ENCODE results near the gene PTPRN2. TPM values are rescaled to one million over a fixed set of nuclear protein-coding genes. Genes with fewer than 3 reads are reported as not detected.

Gene PTPRN2
- total and polyA plus RNA-seq, 7 donors, result 0.47 to 0.82 (median 0.51) TPM

GRCh38 chr7:158033196-158033595 lies 554.4 kb downstream of the PTPRN2 start:
- Histone ChIP-seq H3K27me3 (ENCODE audit: insufficient read depth in 3 of 3, low read length in 2 of 3) (peaks cover 0 to 2% (median 0%) of the 10 kb centered on the region in 3 donors), H3K4me1 (no peaks in the 10 kb centered on the region), H3K4me3 (no peak overlapping the region), H3K27ac (no peak overlapping the region), H3K36me3 (ENCODE audit: insufficient read depth in 1 of 2, low read depth in 1 of 2) (no peaks in the 10 kb centered on the region), H3K9me3 (no peaks in the 10 kb centered on the region)
- intact Hi-C loops (cut with DNase I), result no loop called here
- no peak for TF ChIP-seq CTCF (IDR thresholded peaks at IDR 0.05)
- DNase-seq (no peak), ATAC-seq (no peak)
- WGBS, 3 donors, result 85 to 89% (median 87%) methylated on average over 8 of the region's 8 CpGs

- Histone ChIP-seq H3K4me1 (no peaks in the 10 kb centered on the region), H3K27me3 (ENCODE audit: insufficient read depth in 3 of 3, low read length in 2 of 3) (peaks cover 0 to 2% (median 0%) of the 10 kb centered on the region in 3 donors), H3K36me3 (ENCODE audit: insufficient read depth in 1 of 2, low read depth in 1 of 2) (no peaks in the 10 kb centered on the region), H3K4me3 (no peak overlapping the region), H3K27ac (no peak overlapping the region), H3K9me3 (no peaks in the 10 kb centered on the region)
- WGBS, 3 donors, result 80 to 84% (median 80%) methylated on average over 11 of the region's 11 CpGs
- intact Hi-C loops (cut with DNase I), result no loop called here
- ATAC-seq (no peak), DNase-seq (no peak)
- TF ChIP-seq CTCF (IDR thresholded peaks at IDR 0.05), result no peak
Measured at GRCh38 chr7:158032561-158033115, 555.0 kb downstream of the PTPRN2 start.

- no peak for TF ChIP-seq CTCF (IDR thresholded peaks at IDR 0.05)
- intact Hi-C loops (cut with DNase I), result no loop called here
- H3K27me3 ChIP-seq (ENCODE audit: insufficient read depth in 3 of 3, low read length in 2 of 3), result peaks cover 0 to 2% (median 0%) of the 10 kb centered on the region in 3 donors
- 42 to 51% (median 49%) methylated on average over 13 of the region's 13 CpGs for WGBS, 3 donors
- no peak overlapping the region for H3K27ac ChIP-seq
- no peaks in the 10 kb centered on the region for H3K4me1 ChIP-seq
- DNase-seq, result no peak
- no peaks in the 10 kb centered on the region for H3K36me3 ChIP-seq (ENCODE audit: insufficient read depth in 1 of 2, low read depth in 1 of 2)
- no peaks in the 10 kb centered on the region for H3K9me3 ChIP-seq
- ATAC-seq, result no peak
- H3K4me3 ChIP-seq, result no peak overlapping the region
Measured at GRCh38 chr7:158031867-158032308, 555.7 kb downstream of the PTPRN2 start.

- ATAC-seq (no peak), DNase-seq (no peak)
- H3K36me3 ChIP-seq (ENCODE audit: insufficient read depth in 1 of 2, low read depth in 1 of 2), result no peaks in the 10 kb centered on the region
- peaks cover 0 to 2% (median 0%) of the 10 kb centered on the region in 3 donors for H3K27me3 ChIP-seq (ENCODE audit: insufficient read depth in 3 of 3, low read length in 2 of 3)
- H3K9me3 ChIP-seq, result no peaks in the 10 kb centered on the region
- intact Hi-C loops (cut with DNase I), result no loop called here
- no peaks in the 10 kb centered on the region for H3K4me1 ChIP-seq
- WGBS, 3 donors, result 75 to 86% (median 85%) methylated on average over 11 of the region's 11 CpGs
- H3K27ac ChIP-seq, result no peak overlapping the region
- no peak overlapping the region for H3K4me3 ChIP-seq
- no peak for TF ChIP-seq CTCF (IDR thresholded peaks at IDR 0.05)
Measured at GRCh38 chr7:158030566-158030965, 557.1 kb downstream of the PTPRN2 start.

GRCh38 chr7:158030071-158030470 lies 557.6 kb downstream of the PTPRN2 start:
- no peak for ATAC-seq
- intact Hi-C loops (cut with DNase I), result no loop called here
- no peak for TF ChIP-seq CTCF (IDR thresholded peaks at IDR 0.05)
- Histone ChIP-seq H3K27me3 (ENCODE audit: insufficient read depth in 3 of 3, low read length in 2 of 3) (peaks cover 0 to 2% (median 0%) of the 10 kb centered on the region in 3 donors), H3K9me3 (no peaks in the 10 kb centered on the region), H3K27ac (no peak overlapping the region), H3K4me3 (no peak overlapping the region), H3K36me3 (ENCODE audit: insufficient read depth in 1 of 2, low read depth in 1 of 2) (no peaks in the 10 kb centered on the region), H3K4me1 (no peaks in the 10 kb centered on the region)
- 85 to 90% (median 85%) methylated on average over 10 of the region's 10 CpGs for whole genome bisulfite sequencing, 3 donors
- no peak for DNase-seq

All from psoas muscle (tissue), 8 donors.